ACC112 (cell line): Measurements from ENCODE around the gene PCLO.
"Not testable (repeated sequence)": the region's sequence is repeated elsewhere in the genome, so short reads cannot be mapped to it uniquely, and the experiment has no call there.

Experiments
- H2AFZ ChIP-seq: fragments of 200-600 bp; sonication (generic); one replicate; pipeline ENCODE4 v1.6.0; 2017; ENCODE audit warnings: antibody characterized with exemption, low read length; ENCODE audit not compliant: unreplicated experiment
- H3K27ac ChIP-seq: fragments of 200-600 bp; sonication (generic); 2 replicates; pipeline ENCODE4 v1.5.1; 2014; ENCODE audit warnings: low read depth, mild to moderate bottlenecking, antibody characterized with exemption, low read length, moderate library complexity
- H3K27me3 ChIP-seq: fragments of 200-600 bp; sonication (generic); 2 replicates; pipeline ENCODE4 v1.6.1; 2014; ENCODE audit warnings: mild to moderate bottlenecking, antibody characterized with exemption, low read length, moderate library complexity, mixed read lengths; ENCODE audit not compliant: insufficient read depth
- H3K36me3 ChIP-seq: fragments of 200-600 bp; sonication (generic); 2 replicates; pipeline ENCODE4 v1.6.1; 2016; ENCODE audit warnings: mild to moderate bottlenecking, antibody characterized with exemption, low read length, moderate library complexity, mixed read lengths; ENCODE audit not compliant: insufficient read depth
- H3K4me1 ChIP-seq: fragments of 200-600 bp; sonication (generic); one replicate; pipeline ENCODE4 v1.6.1; 2016; ENCODE audit warnings: low read length, mixed read lengths; ENCODE audit not compliant: insufficient read depth, unreplicated experiment, control insufficient read depth
- H3K4me3 ChIP-seq: fragments of 200-600 bp; sonication (generic); 2 replicates; pipeline ENCODE4 v1.5.1; 2014; ENCODE audit warnings: mild to moderate bottlenecking, low read depth, low read length
- H3K79me2 ChIP-seq: fragments of 200-600 bp; sonication (generic); one replicate; pipeline ENCODE4 v1.6.0; 2016; ENCODE audit warnings: low read length; ENCODE audit not compliant: control insufficient read depth, unreplicated experiment, insufficient read depth

PCLO gene

DNA sequence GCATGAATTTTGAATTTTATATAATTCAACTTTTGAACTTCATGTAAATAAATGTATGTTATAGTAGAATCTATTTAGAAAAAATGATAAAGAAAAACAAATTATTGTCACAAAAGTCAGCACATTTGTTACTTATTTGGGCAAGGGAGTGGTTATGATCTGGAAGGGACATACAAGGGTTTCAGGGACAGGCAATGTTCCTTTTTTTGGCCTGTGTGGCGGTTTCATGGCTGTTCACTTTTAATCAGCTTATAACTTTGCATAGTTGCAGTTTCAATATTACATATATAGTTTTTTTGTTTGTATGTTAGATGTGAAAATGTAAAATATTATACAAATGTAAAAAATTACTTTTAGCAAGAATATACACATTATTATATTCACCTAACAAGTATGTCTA lies 256.2 kb downstream of the PCLO start:
- Histone ChIP-seq H3K27ac (no peak overlapping the region), H3K4me1 (no peaks in the 10 kb centered on the region), H3K36me3 (no peaks in the 10 kb centered on the region), H3K4me3 (no peak overlapping the region), H2AFZ (no peak overlapping the region), H3K79me2 (no peaks in the 10 kb centered on the region), H3K27me3 (no peaks in the 10 kb centered on the region)

DNA sequence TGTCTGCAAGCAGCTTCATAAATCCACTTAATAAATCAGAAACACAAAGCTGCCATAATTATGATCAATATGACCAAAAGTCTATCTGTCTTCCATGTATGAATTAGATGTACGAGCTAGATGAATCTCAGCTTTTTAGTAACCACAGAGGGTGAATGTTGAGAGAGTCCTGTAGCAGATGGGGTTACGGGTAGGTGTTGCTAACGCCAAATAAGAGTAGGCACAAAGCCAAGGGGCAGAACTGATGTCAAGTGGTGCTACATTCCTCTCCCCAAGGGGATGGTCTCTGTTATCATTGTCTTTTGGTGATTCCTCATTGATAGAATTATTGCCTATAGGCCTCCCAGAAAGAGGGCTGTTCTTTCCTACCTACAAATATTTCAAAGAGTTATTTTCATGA lies 257.8 kb downstream of the PCLO start:
- no peaks in the 10 kb centered on the region for H3K79me2 ChIP-seq
- H3K4me1 ChIP-seq: no peaks in the 10 kb centered on the region
- H3K4me3 ChIP-seq: no peak overlapping the region
- no peaks in the 10 kb centered on the region for H3K36me3 ChIP-seq
- H3K27me3 ChIP-seq: no peaks in the 10 kb centered on the region
- H2AFZ ChIP-seq: no peak overlapping the region
- no peak overlapping the region for H3K27ac ChIP-seq

DNA sequence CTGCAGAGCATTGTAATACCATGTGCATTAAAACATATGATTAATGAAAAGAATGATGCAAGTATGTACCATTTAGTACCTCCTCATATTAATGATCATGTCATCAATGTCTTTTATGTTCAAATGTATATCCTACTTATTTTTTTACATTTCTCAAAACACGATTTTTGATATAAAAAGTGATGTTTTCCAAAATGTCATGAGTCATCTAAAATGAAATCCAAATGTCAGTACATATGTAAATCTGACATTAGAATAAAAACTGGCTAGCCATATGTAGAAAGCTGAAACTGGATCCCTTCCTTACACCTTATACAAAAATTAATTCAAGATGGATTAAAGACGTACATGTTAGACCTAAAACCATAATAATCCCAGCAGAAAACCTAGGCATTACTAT lies 261.6 kb downstream of the PCLO start:
- H3K4me3 ChIP-seq, H3K27me3 ChIP-seq, H3K79me2 ChIP-seq: not testable (repeated sequence)

DNA sequence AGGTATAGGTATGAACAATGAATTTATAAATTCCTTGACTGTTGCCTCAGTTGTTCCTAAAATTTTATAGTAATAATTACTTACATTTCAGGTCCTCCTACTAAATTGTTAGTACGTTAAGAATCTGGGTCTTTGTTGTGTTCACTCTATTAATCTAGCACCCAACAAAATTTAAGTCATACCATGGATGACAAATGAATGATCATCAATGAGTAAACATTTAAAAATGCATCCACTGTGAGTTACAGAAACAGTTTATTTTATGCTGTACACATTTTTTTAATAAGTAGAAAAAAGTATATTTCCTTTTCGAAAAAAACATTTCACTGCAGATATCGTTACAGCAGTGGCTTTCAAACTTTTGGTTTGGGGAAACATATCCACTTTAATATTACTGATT lies 265.2 kb downstream of the PCLO start:
- no peak overlapping the region for H2AFZ ChIP-seq
- H3K36me3 ChIP-seq: no peaks in the 10 kb centered on the region
- H3K27me3 ChIP-seq: no peaks in the 10 kb centered on the region
- no peaks in the 10 kb centered on the region for H3K4me1 ChIP-seq
- no peak overlapping the region for H3K4me3 ChIP-seq
- no peaks in the 10 kb centered on the region for H3K79me2 ChIP-seq
- no peak overlapping the region for H3K27ac ChIP-seq

More for the DNA sequence above, 261.6 kb downstream of the PCLO start:
- not testable (repeated sequence) for H3K36me3 ChIP-seq, H3K27ac ChIP-seq, H2AFZ ChIP-seq, H3K4me1 ChIP-seq

GRCh38 chr7:82894341-82894740 lies 268.3 kb downstream of the PCLO start:
- not testable (repeated sequence) for H3K27me3 ChIP-seq, H3K27ac ChIP-seq, H3K4me1 ChIP-seq, H3K36me3 ChIP-seq, H2AFZ ChIP-seq, H3K4me3 ChIP-seq, H3K79me2 ChIP-seq

DNA sequence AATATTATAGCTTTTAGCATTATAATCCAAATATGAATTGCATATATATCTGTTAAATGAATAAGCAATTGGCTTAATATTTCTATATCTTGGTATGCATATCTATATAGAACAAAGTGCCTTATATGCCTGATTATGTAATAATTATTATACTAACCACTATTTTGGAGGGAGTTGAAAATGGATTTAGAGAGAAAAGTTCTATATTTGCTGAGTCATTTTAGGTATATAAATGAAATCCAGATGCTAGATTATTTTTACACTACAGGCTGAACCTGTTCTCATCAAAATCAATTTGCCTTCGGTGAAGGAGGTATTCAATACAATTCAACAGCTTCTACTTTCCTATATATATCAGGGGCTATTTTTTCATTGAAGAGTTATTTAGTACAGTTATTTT lies 276.4 kb downstream of the PCLO start:
- no peaks in the 10 kb centered on the region for H3K79me2 ChIP-seq
- no peak overlapping the region for H3K27ac ChIP-seq
- no peaks in the 10 kb centered on the region for H3K36me3 ChIP-seq
- no peaks in the 10 kb centered on the region for H3K27me3 ChIP-seq
- H2AFZ ChIP-seq: no peak overlapping the region
- no peaks in the 10 kb centered on the region for H3K4me1 ChIP-seq
- no peak overlapping the region for H3K4me3 ChIP-seq

DNA sequence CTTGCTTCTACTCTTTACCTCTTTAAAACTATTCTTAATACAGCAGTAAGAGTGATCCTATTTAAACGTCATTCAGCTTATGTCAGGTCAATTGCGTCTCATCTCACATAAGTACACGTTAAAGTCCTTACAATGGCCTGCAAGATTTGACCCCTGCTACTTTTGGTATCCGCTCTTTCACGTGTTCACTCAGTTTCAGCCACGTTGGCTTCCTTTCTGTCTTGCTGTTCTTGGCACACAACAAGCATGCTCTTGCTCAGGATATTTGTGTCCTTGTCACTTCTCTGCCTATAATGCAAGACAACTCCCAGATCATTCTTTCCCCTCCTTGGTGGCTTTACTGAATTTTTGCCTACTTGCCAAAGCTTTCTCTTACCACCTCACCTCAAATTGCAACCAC lies 296.8 kb downstream of the PCLO start:
- Histone ChIP-seq H2AFZ (no peak overlapping the region), H3K79me2 (no peaks in the 10 kb centered on the region), H3K27me3 (no peaks in the 10 kb centered on the region), H3K4me1 (no peaks in the 10 kb centered on the region), H3K4me3 (no peak overlapping the region), H3K27ac (no peak overlapping the region), H3K36me3 (no peaks in the 10 kb centered on the region)

DNA sequence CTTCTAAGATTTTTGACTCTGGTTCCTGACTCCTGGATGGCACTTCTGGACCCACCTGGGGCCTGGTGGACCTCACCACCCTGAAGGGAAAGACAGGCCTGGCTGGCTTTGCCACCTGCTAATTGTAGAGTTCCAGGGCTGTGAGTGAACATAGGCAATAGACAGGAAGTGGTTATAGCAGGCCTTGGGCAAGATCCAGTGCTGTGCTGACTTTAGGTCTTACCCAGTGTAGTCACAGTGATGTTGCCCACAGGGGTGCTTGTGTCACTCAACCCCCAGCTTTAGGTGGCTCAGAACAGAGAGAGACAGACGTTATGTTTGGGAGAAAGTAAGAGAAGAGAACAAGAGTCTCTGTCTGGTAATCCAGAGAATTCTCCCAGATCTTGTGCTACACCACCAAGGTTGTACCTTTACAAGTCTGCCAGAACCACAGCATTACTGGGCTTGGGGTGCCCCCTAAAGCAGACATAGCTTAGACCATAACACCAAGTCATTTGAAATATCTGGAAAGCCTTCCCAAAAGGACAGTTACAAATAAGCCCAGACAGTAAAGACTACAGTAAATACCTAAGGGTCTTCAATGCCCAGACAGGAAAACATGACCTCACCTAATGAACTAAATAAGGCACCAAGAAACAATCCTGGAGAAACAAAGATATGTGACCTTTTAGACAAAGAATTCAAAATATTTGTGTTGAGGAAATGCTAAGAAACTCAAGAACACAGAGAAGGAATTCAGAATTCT lies 303.4 kb downstream of the PCLO start:
- Histone ChIP-seq H3K79me2 (no peaks in the 10 kb centered on the region), H3K36me3 (no peaks in the 10 kb centered on the region), H2AFZ (no peak overlapping the region), H3K27ac (no peak overlapping the region), H3K27me3 (no peaks in the 10 kb centered on the region), H3K4me1 (peaks cover 7% of the 10 kb centered on the region), H3K4me3 (no peak overlapping the region)

- Histone ChIP-seq H3K4me3 (no peak overlapping the region), H3K27ac (no peak overlapping the region), H2AFZ (no peak overlapping the region), H3K36me3 (no peaks in the 10 kb centered on the region), H3K79me2 (no peaks in the 10 kb centered on the region), H3K4me1 (no peaks in the 10 kb centered on the region), H3K27me3 (no peaks in the 10 kb centered on the region)
Measured at GRCh38 chr7:82851121-82851520, 311.6 kb downstream of the PCLO start.

DNA sequence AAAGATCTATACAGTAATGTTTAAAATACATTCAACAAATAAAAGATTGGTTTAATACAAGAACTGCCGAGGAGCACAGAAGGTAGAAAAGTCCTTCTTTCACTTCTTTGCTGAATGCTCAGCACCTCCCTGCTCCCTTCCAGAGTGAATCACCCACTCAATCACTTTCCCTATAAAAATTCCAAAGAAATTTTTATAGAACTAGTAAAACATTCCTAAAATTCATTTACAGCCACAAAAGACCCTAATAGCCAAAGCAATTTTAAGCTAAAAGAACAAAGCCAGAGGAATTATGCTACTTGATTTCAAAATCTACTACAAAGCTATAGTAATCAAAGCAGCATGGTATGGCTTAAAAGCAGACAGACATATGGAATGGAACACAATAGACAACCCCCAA lies 320.9 kb downstream of the PCLO start:
- Histone ChIP-seq H2AFZ (no peak overlapping the region), H3K4me1 (peaks cover 8% of the 10 kb centered on the region)

DNA sequence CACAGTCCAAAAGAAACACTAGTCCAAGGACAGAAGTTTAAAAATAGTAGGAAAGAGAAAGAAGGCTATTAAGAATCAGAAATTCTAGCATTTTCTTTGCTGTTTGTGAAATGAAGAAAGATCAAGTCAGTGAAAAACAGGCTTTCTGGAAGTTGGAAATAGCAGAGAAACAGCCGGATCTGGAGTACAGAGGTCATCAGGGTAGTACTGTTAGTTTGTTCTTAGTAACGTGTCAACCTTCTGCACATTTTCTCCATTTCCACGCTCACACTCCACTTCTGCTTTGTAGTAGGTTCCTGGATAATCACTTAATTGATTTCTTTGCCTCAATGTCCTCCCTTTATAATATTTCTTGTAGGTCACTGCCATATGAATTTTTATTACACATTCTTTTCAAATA lies 322.6 kb downstream of the PCLO start:
- Histone ChIP-seq H2AFZ (peak overlapping the region; percentile 87), H3K27ac (no peak overlapping the region), H3K79me2 (no peaks in the 10 kb centered on the region), H3K27me3 (no peaks in the 10 kb centered on the region), H3K36me3 (no peaks in the 10 kb centered on the region), H3K4me1 (peaks cover 8% of the 10 kb centered on the region), H3K4me3 (no peak overlapping the region)

More for the DNA sequence above, 320.9 kb downstream of the PCLO start:
- Histone ChIP-seq H3K36me3 (no peaks in the 10 kb centered on the region), H3K4me3 (no peak overlapping the region), H3K27ac (no peak overlapping the region), H3K27me3 (no peaks in the 10 kb centered on the region), H3K79me2 (no peaks in the 10 kb centered on the region)
